GM12891 (cell line): Measurements from ENCODE around the gene SLC8A1.

Experiments used
- PAX5 ChIP-seq: IDR thresholded peaks from 2 replicates; pipeline ENCODE4 v1.6.1; 2011; ENCODE audit warnings: low read length, moderate library complexity, mild to moderate bottlenecking; ENCODE audit not compliant: insufficient read depth, severe bottlenecking
- POLR2A ChIP-seq: IDR thresholded peaks from 2 replicates; pipeline ENCODE4 v1.6.1; 2011; ENCODE audit warnings: low read depth, low read length, control low read depth
- POLR2AphosphoS5 ChIP-seq: IDR thresholded peaks from 2 replicates; pipeline ENCODE4 v1.6.1; 2011; ENCODE audit warnings: low read depth, low read length, control low read depth
- POU2F2 ChIP-seq: IDR thresholded peaks from 2 replicates; pipeline ENCODE4 v1.6.1; 2011; ENCODE audit warnings: low read depth, mild to moderate bottlenecking, control low read depth, low read length, moderate library complexity
- TAF1 ChIP-seq: IDR thresholded peaks from 2 replicates; pipeline ENCODE4 v1.6.1; 2011; ENCODE audit warnings: low read depth, low read length, control low read depth

DNA sequence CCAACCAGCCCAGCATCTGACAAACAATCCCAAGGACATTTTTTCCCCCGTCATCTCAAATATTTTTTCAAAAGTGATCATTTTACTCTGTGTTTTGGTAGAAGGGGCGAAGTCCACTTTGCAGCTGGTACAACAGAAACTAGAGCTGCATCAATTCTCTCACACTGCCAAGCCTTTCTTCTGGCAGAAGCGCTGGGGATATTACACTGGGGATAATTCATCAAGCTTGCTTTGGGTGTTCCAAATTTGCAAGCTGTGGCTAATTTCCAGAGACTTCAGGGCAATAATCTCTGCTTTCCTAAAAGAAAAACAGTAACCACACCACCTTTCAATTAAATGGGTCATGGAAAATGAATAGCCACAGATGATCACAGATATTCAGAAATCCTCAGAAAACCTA, 238.3 kb downstream of the SLC8A1 start:
- TF ChIP-seq POLR2A (no peak), POU2F2 (no peak), POLR2AphosphoS5 (no peak), TAF1 (no peak), PAX5 (no peak)
